Hematopoietic multipotent progenitor cell treated with erythropoietin and hydrocortisone succinate and interleukin-3 and kit ligand, for 6 days (in vitro differentiated cells): ENCODE results near the gene EVL.
"Not testable (repeated sequence)": the region's sequence is repeated elsewhere in the genome, so short reads cannot be mapped to it uniquely, and the experiment has no call there.

Experiments
- DNase-seq: peaks from one replicate; pipeline ENCODE4 v3.0.0-alpha.2; 2015

The EVL gene

GRCh38 chr14:100065111-100065871, at the start of gene EVL:
Gene EVL (plus strand): TSS chr14:100065422. CDS start chr14:100065501, 79 bp downstream.
- peak; percentile 80 for DNase-seq

- DNase-seq, result no peak
Measured at GRCh38 chr14:100017553-100017952, 47.7 kb upstream of the EVL start.

GRCh38 chr14:100018054-100018453, 47.2 kb upstream of the EVL start:
- DNase-seq, result no peak

- no peak for DNase-seq
Measured at GRCh38 chr14:100018482-100018881, 46.7 kb upstream of the EVL start.

GRCh38 chr14:100019156-100019744, 46.0 kb upstream of the EVL start:
- DNase-seq, result no peak

- no peak for DNase-seq
Measured at GRCh38 chr14:100020629-100021028, 44.6 kb upstream of the EVL start.

- DNase-seq, result no peak
Measured at GRCh38 chr14:100022772-100023451, 42.3 kb upstream of the EVL start.

- peak; percentile 90 for DNase-seq
Measured at GRCh38 chr14:100025111-100025510, 40.1 kb upstream of the EVL start.

- DNase-seq, result no peak
Measured at GRCh38 chr14:100027771-100028490, 37.3 kb upstream of the EVL start.

- no peak for DNase-seq
Measured at GRCh38 chr14:100028990-100029677, 36.1 kb upstream of the EVL start.

GRCh38 chr14:100030006-100030405, 35.2 kb upstream of the EVL start:
- DNase-seq, result not testable (repeated sequence)

- no peak for DNase-seq
Measured at GRCh38 chr14:100030452-100031153, 34.6 kb upstream of the EVL start.

- DNase-seq, result no peak
Measured at GRCh38 chr14:100031506-100032281, 33.5 kb upstream of the EVL start.

- no peak for DNase-seq
Measured at GRCh38 chr14:100032738-100033137, 32.5 kb upstream of the EVL start.

GRCh38 chr14:100033347-100034075, 31.7 kb upstream of the EVL start:
- DNase-seq, result no peak

- DNase-seq, result no peak
Measured at GRCh38 chr14:100034468-100034867, 30.8 kb upstream of the EVL start.

- DNase-seq, result no peak
Measured at GRCh38 chr14:100034961-100035500, 30.2 kb upstream of the EVL start.

GRCh38 chr14:100035700-100036099, 29.5 kb upstream of the EVL start:
- DNase-seq, result no peak

GRCh38 chr14:100037353-100037752, 27.9 kb upstream of the EVL start:
- no peak for DNase-seq

- DNase-seq, result no peak
Measured at GRCh38 chr14:100038065-100038464, 27.2 kb upstream of the EVL start.
